ENCODE results near the gene RAB11FIP3. TPM values are rescaled to one million over a fixed set of nuclear protein-coding genes. Genes with fewer than 3 reads are reported as not detected.

The RAB11FIP3 gene
- total and polyA plus RNA-seq, 2 of the 13 experiments (the other 11 are each of a cell fraction or from before 2014, with no cell fraction given), result 34.3 to 57.6 TPM

- TF ChIP-seq AGO1 (IDR thresholded peaks at IDR 0.05; ENCODE audit: low read depth, low read length, poor library complexity, severe bottlenecking) (peak; percentile 42), ZIK1 (CRISPR knock-in tag; IDR thresholded peaks at IDR 0.05; ENCODE audit: borderline replicate concordance, low read depth) (no peak), TBX3 (IDR thresholded peaks at IDR 0.05; ENCODE audit: borderline replicate concordance) (peak; percentile 27; the same call in 1 of the 2 replicates), ARNT (IDR thresholded peaks at IDR 0.05) (no peak), ZNF777 (CRISPR knock-in tag; IDR thresholded peaks at IDR 0.05) (no peak), ZFP37 (CRISPR knock-in tag; IDR thresholded peaks at IDR 0.05; ENCODE audit: borderline replicate concordance) (no peak), MZF1 (CRISPR knock-in tag; IDR thresholded peaks at IDR 0.05; ENCODE audit: borderline replicate concordance) (no peak), ZNF775 (CRISPR knock-in tag; IDR thresholded peaks at IDR 0.05; ENCODE audit: borderline replicate concordance) (no peak), MBNL3 (CRISPR knock-in tag; conservative IDR thresholded peaks at IDR 0.05) (no peak), PTBP1 (IDR thresholded peaks at IDR 0.05; ENCODE audit: low read depth, low read length, poor library complexity, severe bottlenecking) (no peak), HNF1B (CRISPR knock-in tag; IDR thresholded peaks at IDR 0.05) (0 out of 2 replicates have a peak, but pooled peaks have one; percentile 2), NFATC3 (CRISPR knock-in tag; IDR thresholded peaks at IDR 0.05) (no peak), BRCA1 (CRISPR knock-in tag; IDR thresholded peaks at IDR 0.05) (no peak), SRY (CRISPR knock-in tag; IDR thresholded peaks at IDR 0.05) (no peak; the same call in none of the 2 replicates)
- TF ChIP-seq, protein P1, sequence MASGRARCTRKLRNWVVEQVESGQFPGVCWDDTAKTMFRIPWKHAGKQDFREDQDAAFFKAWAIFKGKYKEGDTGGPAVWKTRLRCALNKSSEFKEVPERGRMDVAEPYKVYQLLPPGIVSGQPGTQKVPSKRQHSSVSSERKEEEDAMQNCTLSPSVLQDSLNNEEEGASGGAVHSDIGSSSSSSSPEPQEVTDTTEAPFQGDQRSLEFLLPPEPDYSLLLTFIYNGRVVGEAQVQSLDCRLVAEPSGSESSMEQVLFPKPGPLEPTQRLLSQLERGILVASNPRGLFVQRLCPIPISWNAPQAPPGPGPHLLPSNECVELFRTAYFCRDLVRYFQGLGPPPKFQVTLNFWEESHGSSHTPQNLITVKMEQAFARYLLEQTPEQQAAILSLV (CRISPR knock-in tag; IDR thresholded peaks at IDR 0.05; ENCODE audit: borderline replicate concordance), result no peak
- TF ChIP-seq, protein P2, sequence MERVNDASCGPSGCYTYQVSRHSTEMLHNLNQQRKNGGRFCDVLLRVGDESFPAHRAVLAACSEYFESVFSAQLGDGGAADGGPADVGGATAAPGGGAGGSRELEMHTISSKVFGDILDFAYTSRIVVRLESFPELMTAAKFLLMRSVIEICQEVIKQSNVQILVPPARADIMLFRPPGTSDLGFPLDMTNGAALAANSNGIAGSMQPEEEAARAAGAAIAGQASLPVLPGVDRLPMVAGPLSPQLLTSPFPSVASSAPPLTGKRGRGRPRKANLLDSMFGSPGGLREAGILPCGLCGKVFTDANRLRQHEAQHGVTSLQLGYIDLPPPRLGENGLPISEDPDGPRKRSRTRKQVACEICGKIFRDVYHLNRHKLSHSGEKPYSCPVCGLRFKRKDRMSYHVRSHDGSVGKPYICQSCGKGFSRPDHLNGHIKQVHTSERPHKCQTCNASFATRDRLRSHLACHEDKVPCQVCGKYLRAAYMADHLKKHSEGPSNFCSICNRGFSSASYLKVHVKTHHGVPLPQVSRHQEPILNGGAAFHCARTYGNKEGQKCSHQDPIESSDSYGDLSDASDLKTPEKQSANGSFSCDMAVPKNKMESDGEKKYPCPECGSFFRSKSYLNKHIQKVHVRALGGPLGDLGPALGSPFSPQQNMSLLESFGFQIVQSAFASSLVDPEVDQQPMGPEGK (CRISPR knock-in tag; IDR thresholded peaks at IDR 0.05), result no peak; the same call in 1 of the 2 replicates
- TF ChIP-seq, protein P3, sequence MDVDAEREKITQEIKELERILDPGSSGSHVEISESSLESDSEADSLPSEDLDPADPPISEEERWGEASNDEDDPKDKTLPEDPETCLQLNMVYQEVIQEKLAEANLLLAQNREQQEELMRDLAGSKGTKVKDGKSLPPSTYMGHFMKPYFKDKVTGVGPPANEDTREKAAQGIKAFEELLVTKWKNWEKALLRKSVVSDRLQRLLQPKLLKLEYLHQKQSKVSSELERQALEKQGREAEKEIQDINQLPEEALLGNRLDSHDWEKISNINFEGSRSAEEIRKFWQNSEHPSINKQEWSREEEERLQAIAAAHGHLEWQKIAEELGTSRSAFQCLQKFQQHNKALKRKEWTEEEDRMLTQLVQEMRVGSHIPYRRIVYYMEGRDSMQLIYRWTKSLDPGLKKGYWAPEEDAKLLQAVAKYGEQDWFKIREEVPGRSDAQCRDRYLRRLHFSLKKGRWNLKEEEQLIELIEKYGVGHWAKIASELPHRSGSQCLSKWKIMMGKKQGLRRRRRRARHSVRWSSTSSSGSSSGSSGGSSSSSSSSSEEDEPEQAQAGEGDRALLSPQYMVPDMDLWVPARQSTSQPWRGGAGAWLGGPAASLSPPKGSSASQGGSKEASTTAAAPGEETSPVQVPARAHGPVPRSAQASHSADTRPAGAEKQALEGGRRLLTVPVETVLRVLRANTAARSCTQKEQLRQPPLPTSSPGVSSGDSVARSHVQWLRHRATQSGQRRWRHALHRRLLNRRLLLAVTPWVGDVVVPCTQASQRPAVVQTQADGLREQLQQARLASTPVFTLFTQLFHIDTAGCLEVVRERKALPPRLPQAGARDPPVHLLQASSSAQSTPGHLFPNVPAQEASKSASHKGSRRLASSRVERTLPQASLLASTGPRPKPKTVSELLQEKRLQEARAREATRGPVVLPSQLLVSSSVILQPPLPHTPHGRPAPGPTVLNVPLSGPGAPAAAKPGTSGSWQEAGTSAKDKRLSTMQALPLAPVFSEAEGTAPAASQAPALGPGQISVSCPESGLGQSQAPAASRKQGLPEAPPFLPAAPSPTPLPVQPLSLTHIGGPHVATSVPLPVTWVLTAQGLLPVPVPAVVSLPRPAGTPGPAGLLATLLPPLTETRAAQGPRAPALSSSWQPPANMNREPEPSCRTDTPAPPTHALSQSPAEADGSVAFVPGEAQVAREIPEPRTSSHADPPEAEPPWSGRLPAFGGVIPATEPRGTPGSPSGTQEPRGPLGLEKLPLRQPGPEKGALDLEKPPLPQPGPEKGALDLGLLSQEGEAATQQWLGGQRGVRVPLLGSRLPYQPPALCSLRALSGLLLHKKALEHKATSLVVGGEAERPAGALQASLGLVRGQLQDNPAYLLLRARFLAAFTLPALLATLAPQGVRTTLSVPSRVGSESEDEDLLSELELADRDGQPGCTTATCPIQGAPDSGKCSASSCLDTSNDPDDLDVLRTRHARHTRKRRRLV (CRISPR knock-in tag; IDR thresholded peaks at IDR 0.05), result no peak
- TF ChIP-seq, protein P4, sequence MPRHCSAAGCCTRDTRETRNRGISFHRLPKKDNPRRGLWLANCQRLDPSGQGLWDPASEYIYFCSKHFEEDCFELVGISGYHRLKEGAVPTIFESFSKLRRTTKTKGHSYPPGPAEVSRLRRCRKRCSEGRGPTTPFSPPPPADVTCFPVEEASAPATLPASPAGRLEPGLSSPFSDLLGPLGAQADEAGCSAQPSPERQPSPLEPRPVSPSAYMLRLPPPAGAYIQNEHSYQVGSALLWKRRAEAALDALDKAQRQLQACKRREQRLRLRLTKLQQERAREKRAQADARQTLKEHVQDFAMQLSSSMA (CRISPR knock-in tag; IDR thresholded peaks at IDR 0.05), result no peak; the same call in 1 of the 2 replicates
These were observed 76.9 kb downstream of the RAB11FIP3 start (continued) for GRCh38 chr16:502179-502943.
